Left renal cortex interstitium (tissue), 4 donors: ENCODE data around the gene ZNF343. TPM values are rescaled to one million over a fixed set of nuclear protein-coding genes. Genes with fewer than 3 reads are reported as not detected.
"Not testable (repeated sequence)": the region's sequence is repeated elsewhere in the genome, so short reads cannot be mapped to it uniquely, and the experiment has no call there.

Source experiments
- DNase-seq, 4 donors: peaks; one replicate each; pipeline ENCODE4 v3.0.0-alpha.2; 2013; ENCODE audit warnings: low read depth in 4 of 4, low spot score in 2 of 4, missing footprints in 1 of 4
- polyA plus RNA-seq, 4 donors: library from polyadenylated mRNA; unstranded; fragments of 120-200 nt; gene quantifications; one replicate each; pipeline ENCODE4 v1.2.1, GENCODE V29; 2013; ENCODE audit not compliant: insufficient read length in 4 of 4

ZNF343 gene
- 10 to 100 TPM; 14.1 to 18.9 (median 16.4) TPM for polyA plus RNA-seq

DNA sequence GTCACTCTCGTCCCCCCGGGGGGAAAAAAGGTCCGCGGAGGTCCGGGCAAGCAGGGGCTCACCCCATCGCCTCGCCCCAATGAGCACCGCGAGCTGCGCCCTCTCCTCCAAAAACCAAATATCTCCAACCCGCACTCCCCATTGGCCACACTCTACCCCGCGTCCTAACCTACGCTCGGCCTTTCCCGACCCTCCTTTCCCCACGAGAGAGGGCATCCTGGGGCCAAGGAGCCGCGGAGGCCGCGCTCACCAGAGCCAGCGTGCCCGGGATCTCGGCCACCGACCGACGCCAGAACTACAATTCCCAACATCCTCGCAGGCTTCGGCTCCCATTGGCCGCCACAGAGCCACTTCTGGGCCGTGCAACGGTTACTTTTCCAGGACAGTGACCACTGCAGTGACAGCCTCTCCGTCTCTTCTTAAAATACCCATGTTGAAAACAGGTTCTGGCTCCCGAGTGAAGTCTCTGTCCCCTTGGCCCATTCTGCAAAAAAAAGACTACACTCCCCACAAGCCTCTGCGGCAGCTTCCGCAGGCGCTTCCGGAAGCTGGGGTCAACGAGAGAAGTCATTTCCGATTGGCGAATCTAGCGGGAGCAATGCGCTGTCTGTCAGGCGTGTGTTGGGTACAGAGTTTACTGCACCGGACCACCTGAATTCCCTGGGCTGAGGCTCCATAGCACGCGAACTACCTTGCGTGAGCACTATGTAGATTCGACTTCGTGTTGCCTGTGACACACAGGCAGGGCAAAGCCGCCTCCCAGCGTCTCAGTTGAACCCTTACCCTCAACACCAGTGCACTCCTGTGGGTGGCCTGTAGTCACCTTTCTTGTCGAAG is at the start of gene ZNF343:
ZNF343 (minus strand) TSS at position 285 of the 837 bp plus-strand sequence. CDS start 15,020 bp downstream, outside the sequence.
- DNase-seq = peak; percentile 70 to 86 (median 83)

- DNase-seq = no peak
These were observed 49.3 kb upstream of the ZNF343 start for GRCh38 chr20:2557873-2558580.

DNA sequence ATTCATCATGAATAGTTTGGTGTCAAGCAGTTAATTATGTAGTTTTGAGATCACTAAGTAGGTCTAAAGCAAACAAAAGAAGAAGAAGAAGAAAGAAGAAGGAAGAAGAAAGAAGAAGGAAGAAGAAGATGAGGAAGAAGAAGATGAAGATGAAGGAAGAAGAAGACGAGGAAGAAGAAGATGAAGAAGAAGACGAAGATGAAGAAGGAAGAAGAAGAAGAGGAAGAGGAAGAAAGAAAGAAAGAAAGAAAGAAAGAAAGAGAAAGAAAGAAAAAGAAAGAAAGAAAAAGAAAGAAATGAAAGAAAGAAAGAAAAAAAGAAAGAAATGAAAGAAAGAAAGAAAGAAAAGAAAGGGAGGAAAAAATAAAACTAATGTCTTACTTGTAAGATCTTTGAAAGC is 36.9 kb upstream of the ZNF343 start:
- DNase-seq = no peak

DNA sequence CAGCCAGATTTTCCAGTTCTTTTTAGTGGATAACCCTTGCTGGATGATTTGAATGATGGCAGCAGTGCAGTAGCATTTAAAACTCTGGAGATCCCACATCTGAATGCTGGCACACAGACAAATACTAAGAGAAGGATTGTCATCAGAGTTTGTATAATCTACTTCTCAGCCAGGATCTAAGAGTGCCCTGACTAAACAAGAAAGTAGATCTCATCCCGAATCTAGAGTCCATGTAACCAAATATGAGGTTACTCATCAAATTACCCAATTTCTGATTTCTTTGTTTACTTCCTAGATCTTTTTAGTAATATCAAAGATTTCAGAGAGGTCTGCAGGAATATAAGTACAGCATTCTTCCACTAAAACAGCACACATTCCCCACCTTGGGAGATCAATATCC is 35.5 kb upstream of the ZNF343 start:
- DNase-seq = no peak

DNA sequence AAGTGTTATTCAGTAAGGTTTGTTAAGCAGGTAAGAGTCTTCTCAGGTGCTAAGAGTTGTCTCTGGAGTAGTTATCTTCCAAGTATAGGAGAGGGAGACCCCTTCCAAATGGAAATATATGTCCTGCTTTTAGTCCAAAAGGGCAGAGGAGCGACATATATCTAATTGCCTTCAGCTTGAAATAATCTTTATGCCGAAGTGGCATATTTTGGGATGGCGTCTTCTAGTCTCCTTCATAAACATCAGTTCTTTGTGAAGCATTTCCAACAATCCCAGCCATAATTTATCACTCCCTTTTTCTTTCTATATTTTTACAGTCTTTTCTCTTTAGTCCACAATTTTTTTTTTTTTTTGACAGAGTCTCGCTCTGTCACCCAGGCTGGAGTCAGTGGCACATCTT is 33.6 kb upstream of the ZNF343 start:
- DNase-seq = no peak

- DNase-seq = no peak
These were observed 33.2 kb upstream of the ZNF343 start for GRCh38 chr20:2541940-2542339.

DNA sequence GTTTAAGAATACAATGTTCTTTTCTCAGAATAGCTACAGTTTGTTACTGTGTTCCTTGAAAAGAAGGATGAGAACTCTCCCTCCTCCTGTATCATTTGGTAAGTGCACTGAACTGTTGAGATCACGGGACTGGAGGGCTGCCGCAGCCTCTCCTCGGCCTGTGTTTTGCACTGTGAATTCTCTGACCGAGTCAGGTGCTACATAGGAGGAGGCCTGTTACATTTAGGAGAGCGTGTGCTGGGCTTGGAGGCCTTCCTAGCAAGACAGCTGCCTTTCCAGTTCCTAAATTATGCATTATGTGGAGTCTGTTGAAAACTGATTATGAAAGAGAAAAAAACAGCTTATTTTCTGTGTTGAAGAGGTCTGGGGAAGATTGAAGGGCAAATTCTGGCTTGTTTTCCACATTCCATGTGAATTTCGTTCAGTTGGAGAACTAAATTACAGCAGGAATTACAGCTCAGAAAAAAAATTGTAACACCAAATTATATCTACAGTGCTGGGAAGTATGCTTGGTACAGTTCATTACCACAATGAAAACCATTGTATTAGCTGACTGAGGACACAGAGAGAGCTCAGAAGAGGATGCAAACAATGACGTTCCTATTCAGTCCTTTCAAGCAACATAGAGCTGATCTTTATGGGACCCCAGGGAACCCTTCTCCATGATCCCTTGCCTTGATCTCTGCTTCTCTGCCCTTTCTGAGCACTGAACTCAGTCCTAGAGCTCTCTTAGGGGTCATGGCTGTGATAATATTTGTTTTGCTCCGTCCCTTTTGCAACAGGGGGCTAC is 30.4 kb upstream of the ZNF343 start:
- no peak for DNase-seq

DNA sequence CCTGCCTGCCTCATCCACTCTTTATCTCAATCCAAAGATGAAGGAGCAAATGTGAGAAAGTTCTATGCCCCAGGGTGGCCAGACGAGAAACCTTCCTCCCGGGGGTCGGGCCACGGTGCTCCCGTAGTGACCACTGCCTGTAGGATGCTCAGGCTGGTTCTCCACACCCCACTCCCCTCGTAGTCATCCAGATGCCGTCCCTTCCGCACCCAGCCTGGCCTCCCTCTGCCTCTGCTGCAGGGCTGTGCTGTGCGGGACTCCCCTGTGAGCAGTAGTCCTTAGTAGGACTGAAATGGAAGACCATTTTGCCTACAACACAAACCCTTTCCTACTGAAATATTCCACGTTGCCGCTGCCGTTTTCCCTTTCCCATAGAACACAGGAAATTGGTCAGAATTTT is 29.6 kb upstream of the ZNF343 start:
- no peak for DNase-seq

DNA sequence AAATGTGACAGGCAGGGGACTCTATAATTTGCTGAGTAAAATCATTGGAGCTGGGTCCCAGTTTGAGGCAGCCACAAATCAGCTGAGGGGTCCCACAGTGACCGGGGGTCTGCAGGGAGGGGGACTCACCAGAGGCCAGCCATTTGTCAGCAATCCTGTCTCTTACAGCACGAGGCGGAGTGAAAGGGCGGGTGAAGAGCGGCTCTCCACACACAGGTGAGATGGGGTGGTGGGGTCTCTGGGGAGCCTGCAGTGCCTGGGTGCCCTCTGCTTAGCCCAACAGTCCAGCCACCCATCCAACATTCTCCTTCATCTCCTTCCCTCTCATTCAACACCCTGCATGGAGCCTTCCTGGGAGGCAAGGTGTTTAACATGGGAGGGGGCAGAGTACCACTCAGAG is 28.4 kb upstream of the ZNF343 start:
- no peak for DNase-seq

DNA sequence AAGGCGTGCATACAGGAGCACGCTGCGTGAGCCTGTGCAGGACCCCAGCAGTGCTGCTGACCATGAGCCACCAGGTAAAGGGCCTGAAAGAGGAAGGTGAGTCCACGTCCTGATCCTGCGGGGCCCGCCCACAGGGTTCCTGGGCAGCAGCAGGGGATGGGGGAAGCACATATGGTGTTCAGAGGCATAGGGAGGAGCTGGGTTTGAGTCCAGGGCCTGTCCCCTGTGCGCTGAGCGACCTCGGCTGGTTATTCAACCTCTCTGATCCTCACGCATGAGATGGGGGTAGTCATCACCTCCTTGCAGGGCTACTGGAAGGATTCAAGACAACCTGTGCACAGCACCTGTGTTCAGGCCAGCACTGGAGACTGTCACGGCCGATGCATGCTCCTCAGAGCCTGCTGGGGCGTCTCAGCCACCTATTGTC is 27.9 kb upstream of the ZNF343 start, which contains the start of gene TMC2:
TMC2 (plus strand) TSS at position 14 of the 427 bp plus-strand sequence; CDS start at position 63, 49 bp downstream.
- DNase-seq = no peak

- no peak for DNase-seq
These were observed 27.2 kb upstream of the ZNF343 start for GRCh38 chr20:2535711-2536559.

- DNase-seq = no peak
These were observed 24.4 kb upstream of the ZNF343 start for GRCh38 chr20:2533118-2533517.

GRCh38 chr20:2528671-2529271 is 20.1 kb upstream of the ZNF343 start:
- no peak for DNase-seq

DNA sequence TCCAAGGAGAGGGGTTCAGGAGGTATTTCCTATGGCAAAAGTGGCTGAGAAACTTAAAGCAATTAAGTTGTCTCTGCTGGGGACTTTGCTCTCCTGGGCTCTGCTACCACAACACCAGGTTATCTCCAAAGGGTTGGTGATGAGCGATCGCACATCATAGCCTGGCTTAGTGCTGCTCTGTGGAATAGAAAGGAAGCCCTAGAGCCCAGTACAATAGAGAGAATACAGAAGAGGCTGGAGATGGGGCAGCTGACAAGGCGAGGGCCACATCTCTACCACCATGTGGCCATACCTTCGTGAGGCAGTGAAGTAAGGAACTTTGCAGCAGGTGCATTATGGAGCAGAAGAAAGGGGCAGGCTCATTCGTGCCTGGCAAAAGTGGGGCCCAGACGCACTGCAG is 19.0 kb upstream of the ZNF343 start:
- no peak for DNase-seq

DNA sequence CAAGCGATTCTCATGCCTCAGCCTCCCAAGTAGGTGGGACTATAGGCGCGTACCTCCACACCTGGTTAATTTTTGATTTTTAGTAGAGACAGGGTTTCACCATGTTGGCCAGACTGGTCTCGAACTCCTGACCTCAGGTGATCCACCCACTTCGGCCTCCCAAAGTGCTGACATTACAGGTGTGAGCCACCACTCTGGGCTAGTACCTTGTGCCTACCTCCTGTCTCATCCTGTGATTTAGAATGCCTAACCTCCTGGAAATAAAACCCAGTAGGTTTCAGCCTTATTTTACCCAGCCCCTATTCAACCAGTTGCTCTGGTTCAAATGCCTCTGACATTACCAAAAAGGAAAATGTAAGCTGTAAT is 17.5 kb upstream of the ZNF343 start:
- DNase-seq = not testable (repeated sequence)

DNA sequence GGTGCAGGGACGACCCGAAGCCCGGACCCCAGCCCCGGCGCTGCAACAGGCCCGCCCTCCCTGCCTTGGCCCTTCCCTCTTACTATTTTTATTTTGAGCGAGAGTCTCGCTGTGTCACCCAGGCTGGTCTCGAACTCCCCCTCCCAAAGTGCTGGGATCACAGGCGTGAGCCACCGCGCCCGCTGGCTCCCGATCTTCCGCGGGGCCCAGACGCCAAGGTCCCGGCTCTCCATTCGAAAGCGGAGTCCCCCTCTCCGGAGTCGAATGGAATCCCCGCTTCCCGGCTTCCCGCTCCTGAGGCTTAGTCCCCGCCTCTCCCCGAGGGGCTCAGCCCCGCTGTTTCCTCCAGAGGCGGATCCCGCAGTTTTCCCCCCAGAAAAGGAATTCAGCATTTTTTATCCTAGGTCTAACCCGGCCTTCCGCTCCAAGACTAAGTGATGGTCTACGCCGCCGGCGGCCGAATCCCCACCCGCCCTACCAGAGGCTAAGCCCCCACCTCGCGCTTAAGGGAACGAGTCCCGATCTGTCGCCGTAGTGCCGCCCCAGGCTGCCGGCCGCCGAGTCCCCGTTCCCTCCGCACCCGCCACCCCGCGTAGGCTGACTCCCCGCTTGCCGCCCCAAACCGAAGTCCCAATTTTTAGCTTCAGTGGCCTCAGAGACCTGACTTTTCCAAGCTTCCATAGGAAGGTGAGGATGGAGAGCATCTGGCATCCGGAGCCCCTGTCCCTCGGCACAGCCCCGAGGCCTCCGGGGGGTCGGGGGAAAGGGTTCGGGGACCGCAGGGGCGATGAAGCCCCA is 16.2 kb upstream of the ZNF343 start:
- DNase-seq = no peak

- peak in 3 of 4 donors; percentile 56 to 78 (median 76) for DNase-seq
These were observed 15.4 kb upstream of the ZNF343 start for GRCh38 chr20:2523919-2524708.

DNA sequence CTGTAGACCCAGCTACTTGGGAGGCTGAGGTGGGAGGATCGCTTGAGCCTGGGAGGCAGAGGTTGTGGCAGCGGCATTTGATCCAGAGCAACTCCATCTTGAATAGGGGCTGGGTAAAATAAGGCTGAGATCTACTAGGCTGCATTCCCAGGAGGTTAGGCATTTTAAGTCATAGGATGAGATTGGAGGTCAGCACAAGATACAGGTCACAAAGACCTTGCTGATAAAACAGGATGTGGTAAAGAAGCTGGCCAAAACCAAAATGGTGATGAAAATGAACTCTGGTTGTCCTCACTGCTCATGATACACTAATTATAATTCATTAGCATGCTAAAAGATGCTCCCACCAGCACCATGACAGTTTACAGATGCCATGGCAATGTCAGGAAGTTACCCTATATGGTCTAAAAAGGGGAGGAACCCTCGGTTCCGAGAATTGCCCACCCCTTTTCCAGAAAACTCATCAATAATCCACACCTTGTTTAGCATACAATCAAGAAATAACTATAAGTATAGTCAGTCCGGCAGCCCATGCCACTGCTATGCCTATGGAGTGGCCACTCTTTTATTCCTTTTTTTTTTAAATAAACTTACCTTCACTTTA is 14.2 kb upstream of the ZNF343 start:
- not testable (repeated sequence) for DNase-seq
